DND-41 (cell line): ENCODE measurements around the gene GFOD1.

Experiments
- CTCF ChIP-seq: IDR thresholded peaks from 2 replicates; pipeline ENCODE4 v1.5.1; 2012; ENCODE audit warnings: borderline replicate concordance, low read length, moderate library complexity, mild to moderate bottlenecking; ENCODE audit not compliant: poor library complexity, severe bottlenecking; ENCODE audit errors: extremely low read depth
- EZH2 ChIP-seq: IDR thresholded peaks from 3 replicates; pipeline ENCODE4 v1.6.1; 2012; ENCODE audit warnings: borderline replicate concordance, low read depth, mild to moderate bottlenecking, moderate library complexity, low read length, inconsistent platforms; ENCODE audit not compliant: severe bottlenecking

- TF ChIP-seq CTCF (no peak), EZH2 (no peak)
Measured at GRCh38 chr6:13404228-13404891, 83.0 kb downstream of the GFOD1 start.
